Activated T-cell treated with anti-CD3 and anti-CD28 coated beads, Interleukin-2, amount 50 U/mL, for 1 hour (primary cell): ENCODE results near the gene WTAP.
"Not testable (repeated sequence)": the region's sequence is repeated elsewhere in the genome, so short reads cannot be mapped to it uniquely, and the experiment has no call there.

ENCODE experiments used
- DNase-seq: peaks from one replicate; pipeline ENCODE4 v3.0.0-alpha.2; 2020

The WTAP gene

GRCh38 chr6:159693894-159694545 lies 33.3 kb upstream of the WTAP start:
- DNase-seq, result peak; percentile 37

GRCh38 chr6:159695984-159696383 lies 31.3 kb upstream of the WTAP start:
- no peak for DNase-seq

- no peak for DNase-seq
These were observed 26.3 kb upstream of the WTAP start for GRCh38 chr6:159700970-159701369.

- no peak for DNase-seq
These were observed 25.8 kb upstream of the WTAP start for GRCh38 chr6:159701413-159701999.

- DNase-seq, result not testable (repeated sequence)
These were observed 16.7 kb upstream of the WTAP start for GRCh38 chr6:159710603-159711002.

GRCh38 chr6:159712389-159712788 lies 14.9 kb upstream of the WTAP start:
- DNase-seq, result not testable (repeated sequence)

- no peak for DNase-seq
These were observed 13.3 kb upstream of the WTAP start for GRCh38 chr6:159713984-159714383.

- DNase-seq, result no peak
These were observed 12.9 kb upstream of the WTAP start for GRCh38 chr6:159714404-159714803.

- no peak for DNase-seq
These were observed 12.1 kb upstream of the WTAP start for GRCh38 chr6:159715166-159715565.

GRCh38 chr6:159715605-159716004 lies 11.7 kb upstream of the WTAP start:
- DNase-seq, result no peak

GRCh38 chr6:159716247-159717096 lies 10.8 kb upstream of the WTAP start:
- DNase-seq, result no peak

GRCh38 chr6:159718634-159719033 lies 8.7 kb upstream of the WTAP start:
- DNase-seq, result no peak

GRCh38 chr6:159719287-159719686 lies 8.0 kb upstream of the WTAP start:
- DNase-seq, result no peak

- no peak for DNase-seq
These were observed 6.6 kb upstream of the WTAP start for GRCh38 chr6:159720708-159721107.

GRCh38 chr6:159721981-159722380 lies 5.3 kb upstream of the WTAP start:
- DNase-seq, result not testable (repeated sequence)

GRCh38 chr6:159722655-159723054 lies 4.7 kb upstream of the WTAP start:
- no peak for DNase-seq

- DNase-seq, result no peak
These were observed 4.0 kb upstream of the WTAP start for GRCh38 chr6:159723259-159723658.

GRCh38 chr6:159724778-159725177 lies 2.5 kb upstream of the WTAP start:
- no peak for DNase-seq

GRCh38 chr6:159725208-159725607 lies 2.1 kb upstream of the WTAP start:
- DNase-seq, result not testable (repeated sequence)

GRCh38 chr6:159726255-159726917 lies 920 bp upstream of the WTAP start:
- DNase-seq, result no peak

GRCh38 chr6:159727717-159728445 lies 575 bp downstream of the WTAP start:
- no peak for DNase-seq

- no peak for DNase-seq
These were observed 1.2 kb downstream of the WTAP start for GRCh38 chr6:159728531-159728964.
